ENCODE data around the gene PRR9.

The PRR9 gene

DNA sequence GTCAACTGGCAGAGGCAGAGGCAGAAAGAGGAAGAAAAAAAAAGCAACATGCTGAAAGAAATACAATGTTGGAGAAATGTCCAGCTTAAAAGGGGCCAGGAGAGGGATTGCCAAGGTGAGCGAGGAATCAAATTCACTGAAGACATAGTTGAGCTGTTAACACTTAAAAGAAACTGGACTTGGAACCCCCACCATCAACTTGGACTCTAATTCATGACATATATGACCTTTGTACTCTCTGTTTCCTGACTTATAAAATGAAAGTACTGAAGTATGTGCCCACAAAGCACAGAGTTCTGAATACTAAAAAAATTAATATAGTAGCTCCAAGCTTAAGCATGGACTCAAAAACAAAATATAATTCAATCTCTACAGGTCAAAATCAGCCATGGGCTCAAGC, 16.1 kb downstream of the PRR9 start:
- no peak overlapping the region for H3K4me3 ChIP-seq (ENCODE audit: control insufficient read depth, low read depth, low read length)
- TF ChIP-seq, protein P1, sequence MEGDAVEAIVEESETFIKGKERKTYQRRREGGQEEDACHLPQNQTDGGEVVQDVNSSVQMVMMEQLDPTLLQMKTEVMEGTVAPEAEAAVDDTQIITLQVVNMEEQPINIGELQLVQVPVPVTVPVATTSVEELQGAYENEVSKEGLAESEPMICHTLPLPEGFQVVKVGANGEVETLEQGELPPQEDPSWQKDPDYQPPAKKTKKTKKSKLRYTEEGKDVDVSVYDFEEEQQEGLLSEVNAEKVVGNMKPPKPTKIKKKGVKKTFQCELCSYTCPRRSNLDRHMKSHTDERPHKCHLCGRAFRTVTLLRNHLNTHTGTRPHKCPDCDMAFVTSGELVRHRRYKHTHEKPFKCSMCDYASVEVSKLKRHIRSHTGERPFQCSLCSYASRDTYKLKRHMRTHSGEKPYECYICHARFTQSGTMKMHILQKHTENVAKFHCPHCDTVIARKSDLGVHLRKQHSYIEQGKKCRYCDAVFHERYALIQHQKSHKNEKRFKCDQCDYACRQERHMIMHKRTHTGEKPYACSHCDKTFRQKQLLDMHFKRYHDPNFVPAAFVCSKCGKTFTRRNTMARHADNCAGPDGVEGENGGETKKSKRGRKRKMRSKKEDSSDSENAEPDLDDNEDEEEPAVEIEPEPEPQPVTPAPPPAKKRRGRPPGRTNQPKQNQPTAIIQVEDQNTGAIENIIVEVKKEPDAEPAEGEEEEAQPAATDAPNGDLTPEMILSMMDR (conservative IDR thresholded peaks at IDR 0.05; ENCODE audit: control insufficient read depth, insufficient read depth, low read depth, low read length) = no peak
- DNase-seq (ENCODE audit: low read depth) = no peak

DNA sequence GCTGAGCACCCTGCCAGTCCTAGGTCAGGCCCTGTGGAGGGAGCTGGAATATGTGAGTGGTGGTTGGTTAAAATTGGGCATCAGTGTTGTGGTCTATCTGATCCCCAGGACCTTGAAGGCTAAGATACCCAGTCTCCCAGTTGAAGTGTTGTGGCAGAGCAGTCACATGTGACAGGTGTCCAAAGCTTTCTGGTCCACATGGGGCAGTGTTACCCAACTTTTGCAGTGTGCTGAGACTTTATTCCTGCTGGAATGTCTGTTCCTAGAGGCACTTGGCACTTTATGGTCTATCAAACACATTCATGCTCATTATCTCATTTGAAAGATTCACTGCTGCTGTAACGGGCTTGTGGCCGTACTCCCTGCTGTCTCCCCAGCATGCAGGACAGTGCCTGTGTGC, 21.1 kb downstream of the PRR9 start:
- H3K4me3 ChIP-seq (ENCODE audit: control insufficient read depth, low read depth, low read length) = no peak overlapping the region
- DNase-seq (ENCODE audit: low read depth) = no peak
- TF ChIP-seq, protein P1 (conservative IDR thresholded peaks at IDR 0.05; ENCODE audit: control insufficient read depth, insufficient read depth, low read depth, low read length) = no peak

DNA sequence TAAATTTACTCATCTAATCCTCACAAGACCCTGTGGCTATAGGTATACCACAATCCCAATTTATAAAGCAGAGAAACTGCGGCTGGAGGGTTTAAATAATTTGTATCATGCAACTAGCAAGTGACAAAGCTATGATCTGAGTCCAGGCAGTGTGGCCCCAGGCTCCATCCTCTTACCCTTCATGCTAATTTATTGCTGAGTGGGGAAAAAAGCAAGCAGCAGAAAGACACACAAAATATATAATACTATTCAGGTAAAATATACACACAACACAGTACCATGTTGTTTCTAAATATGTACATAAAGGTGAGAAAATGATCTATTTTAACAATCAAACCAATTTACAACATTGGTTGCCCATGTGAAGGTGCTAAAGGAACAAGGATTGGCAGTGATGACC, 24.8 kb downstream of the PRR9 start:
- no peak overlapping the region for H3K4me3 ChIP-seq (ENCODE audit: control insufficient read depth, low read depth, low read length)
- TF ChIP-seq, protein P1 (conservative IDR thresholded peaks at IDR 0.05; ENCODE audit: control insufficient read depth, insufficient read depth, low read depth, low read length) = no peak
- DNase-seq (ENCODE audit: low read depth) = no peak

DNA sequence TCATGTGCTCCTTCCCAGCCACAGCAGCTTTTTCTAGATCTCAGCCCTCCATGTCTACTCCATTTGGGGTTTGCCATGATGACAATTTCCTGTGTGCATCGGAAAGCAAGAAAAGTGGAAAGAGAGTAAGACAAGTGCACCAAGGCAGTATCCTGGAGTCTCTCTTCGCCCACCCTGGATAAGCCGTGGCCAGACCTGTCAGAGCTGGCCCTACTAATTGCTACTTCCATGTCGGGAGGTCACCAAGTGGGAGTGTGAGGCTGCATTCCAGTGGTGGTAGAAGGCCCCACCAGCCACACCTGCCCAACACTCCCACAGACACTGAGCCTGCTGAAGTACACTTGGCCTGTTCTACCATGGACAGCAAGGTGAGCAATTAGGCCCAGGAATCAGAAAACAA, 28.1 kb downstream of the PRR9 start:
- TF ChIP-seq, protein P1 (conservative IDR thresholded peaks at IDR 0.05; ENCODE audit: control insufficient read depth, insufficient read depth, low read depth, low read length) = no peak
- no peak for DNase-seq (ENCODE audit: low read depth)
- H3K4me3 ChIP-seq (ENCODE audit: control insufficient read depth, low read depth, low read length) = no peak overlapping the region

DNA sequence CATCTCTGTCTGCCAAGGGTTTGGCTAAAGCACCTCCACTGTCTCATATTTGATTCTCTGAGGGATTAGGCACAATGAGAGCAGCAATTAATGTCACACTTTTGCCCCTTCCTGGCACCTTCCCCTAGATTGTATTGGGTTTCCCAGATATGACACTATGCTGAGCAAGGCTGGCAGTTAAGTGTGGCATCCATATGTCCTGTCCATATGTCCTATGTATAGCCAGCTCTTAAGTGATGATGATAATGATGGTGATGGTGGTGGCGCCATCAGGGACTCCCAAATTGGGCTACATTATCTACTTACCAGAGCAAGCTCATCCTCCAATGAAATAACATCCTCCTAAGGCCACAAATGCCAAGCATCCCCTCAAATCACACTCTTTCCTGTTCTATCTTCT, 28.6 kb downstream of the PRR9 start:
- TF ChIP-seq, protein P1 (conservative IDR thresholded peaks at IDR 0.05; ENCODE audit: control insufficient read depth, insufficient read depth, low read depth, low read length) = no peak
- H3K4me3 ChIP-seq (ENCODE audit: control insufficient read depth, low read depth, low read length) = no peak overlapping the region
- no peak for DNase-seq (ENCODE audit: low read depth)

DNA sequence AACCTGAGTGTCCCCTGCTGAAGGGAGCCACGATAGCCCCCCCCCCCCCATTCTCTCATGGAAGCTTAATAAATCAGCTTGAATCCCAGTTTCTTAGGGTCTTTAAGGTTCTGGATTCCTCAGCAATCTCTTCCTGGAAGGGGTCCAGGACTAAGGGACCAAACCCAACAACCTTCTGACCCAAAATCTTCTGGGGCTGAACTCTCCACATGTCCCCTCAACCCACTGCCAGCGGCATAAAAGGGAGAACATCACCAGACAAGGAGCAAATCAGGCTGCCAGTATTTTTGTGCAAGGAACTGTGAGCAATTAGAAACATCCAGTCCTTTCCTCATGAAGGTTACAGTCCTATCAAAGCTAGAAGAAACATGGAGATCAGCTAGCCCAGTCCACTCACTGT, 29.4 kb downstream of the PRR9 start:
- no peak overlapping the region for H3K4me3 ChIP-seq (ENCODE audit: control insufficient read depth, low read depth, low read length)
- TF ChIP-seq, protein P1 (conservative IDR thresholded peaks at IDR 0.05; ENCODE audit: control insufficient read depth, insufficient read depth, low read depth, low read length) = no peak
- DNase-seq (ENCODE audit: low read depth) = no peak

DNA sequence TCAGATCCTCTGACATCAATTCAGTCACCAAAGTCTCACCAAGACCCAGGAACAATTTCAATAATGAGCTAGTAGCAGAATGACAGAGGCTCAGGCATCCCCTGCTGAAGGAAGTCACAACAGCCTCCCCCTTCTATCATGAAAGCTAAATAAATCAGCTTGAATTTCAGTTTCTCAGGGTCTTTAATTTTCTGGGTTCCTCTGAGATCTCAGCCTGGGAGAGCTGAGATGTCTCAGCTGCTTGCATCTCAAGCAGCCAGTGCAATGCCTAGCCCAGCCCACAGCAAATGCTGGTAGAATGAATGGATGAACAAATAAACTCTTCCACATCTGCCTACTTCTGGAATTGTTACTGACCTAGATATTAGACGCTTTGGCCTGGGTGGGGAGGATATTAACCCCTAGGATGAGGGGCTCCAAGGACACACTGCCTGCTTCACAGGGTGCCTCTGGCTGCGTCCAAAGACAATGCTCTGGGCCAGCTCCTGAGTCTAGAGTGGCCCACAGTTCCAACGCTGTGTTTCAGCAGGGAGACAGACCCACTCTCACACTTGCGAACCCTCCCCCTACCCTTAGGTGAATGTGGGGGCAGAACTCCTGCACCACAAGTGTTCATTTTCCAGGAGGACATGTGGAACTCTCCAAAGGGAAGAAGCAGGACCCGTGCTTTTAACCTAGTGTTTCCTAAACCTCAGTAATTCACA, 30.9 kb downstream of the PRR9 start:
- TF ChIP-seq, protein P1 (conservative IDR thresholded peaks at IDR 0.05; ENCODE audit: control insufficient read depth, insufficient read depth, low read depth, low read length) = no peak
- no peak for DNase-seq (ENCODE audit: low read depth)
- no peak overlapping the region for H3K4me3 ChIP-seq (ENCODE audit: control insufficient read depth, low read depth, low read length)
